Measurements from ENCODE around the gene SLC15A1. TPM values are rescaled to one million over a fixed set of nuclear protein-coding genes. Genes with fewer than 3 reads are reported as not detected.
A peak's percentile ranks its signal among the peaks of the same experiment; 100 is the strongest.
"Not testable (repeated sequence)": the region's sequence is repeated elsewhere in the genome, so short reads cannot be mapped to it uniquely, and the experiment has no call there.

SLC15A1 gene
- total RNA-seq, 1 experiment from 2014 or later = not detected

DNA sequence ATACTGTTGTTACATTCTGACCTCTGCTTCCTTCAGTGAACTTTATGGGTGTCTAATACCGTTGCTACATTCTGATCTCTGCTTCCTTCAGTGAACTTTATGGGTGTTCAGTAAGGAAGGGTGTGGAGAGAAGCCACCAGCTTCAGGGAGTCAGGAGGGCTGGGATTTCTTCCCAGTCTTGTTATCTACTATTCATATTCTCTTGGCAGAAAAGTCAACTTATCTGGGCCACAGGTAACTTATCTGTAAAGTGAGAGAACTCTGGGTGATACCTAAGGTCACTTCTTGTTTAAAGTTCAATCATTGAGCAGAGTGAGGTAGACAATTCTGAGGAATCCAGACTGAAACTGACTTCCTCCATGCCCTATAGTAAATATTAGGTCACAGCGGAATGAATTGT lies 104.3 kb downstream of the SLC15A1 start:
- Histone ChIP-seq H3K36me3 (peaks cover 17% of the 10 kb centered on the region), H3K4me1 (replicated peaks) (no peaks in the 10 kb centered on the region), H3K4me3 (no peak overlapping the region), H3K27ac (no peak overlapping the region), H3K27me3 (replicated peaks) (peaks cover 9% of the 10 kb centered on the region), H3K9me3 (replicated peaks) (no peaks in the 10 kb centered on the region)
- DNase-seq (ENCODE audit: low read depth in 1 of 2, low spot score in 2 of 2) = peak; percentile 30 to 47

DNA sequence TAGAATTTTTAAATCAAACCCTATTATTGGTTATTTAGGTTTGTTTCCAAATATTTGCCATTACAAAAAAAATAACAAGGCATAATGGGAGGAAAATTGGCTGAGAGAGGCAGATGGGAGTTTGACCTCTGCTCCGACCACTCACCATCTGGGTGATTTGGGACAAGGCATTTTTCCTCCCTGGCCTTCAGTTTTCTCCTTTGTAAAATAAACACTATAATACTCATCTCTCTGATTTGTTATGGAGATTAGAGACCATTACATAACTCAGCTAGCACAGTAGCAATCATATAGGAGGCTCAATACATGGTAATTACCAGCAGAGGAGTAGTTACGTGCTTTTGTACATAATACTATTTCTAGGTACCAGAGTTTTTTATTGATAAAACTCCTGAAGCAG lies 105.4 kb downstream of the SLC15A1 start:
- Histone ChIP-seq H3K36me3 (peaks cover 17% of the 10 kb centered on the region), H3K27ac (no peak overlapping the region), H3K27me3 (replicated peaks) (peaks cover 6% of the 10 kb centered on the region), H3K9me3 (replicated peaks) (no peaks in the 10 kb centered on the region), H3K4me3 (no peak overlapping the region), H3K4me1 (replicated peaks) (no peaks in the 10 kb centered on the region)
- DNase-seq (ENCODE audit: low read depth in 1 of 2, low spot score in 2 of 2) = peak in 1 of 2 experiments; percentile 40

DNA sequence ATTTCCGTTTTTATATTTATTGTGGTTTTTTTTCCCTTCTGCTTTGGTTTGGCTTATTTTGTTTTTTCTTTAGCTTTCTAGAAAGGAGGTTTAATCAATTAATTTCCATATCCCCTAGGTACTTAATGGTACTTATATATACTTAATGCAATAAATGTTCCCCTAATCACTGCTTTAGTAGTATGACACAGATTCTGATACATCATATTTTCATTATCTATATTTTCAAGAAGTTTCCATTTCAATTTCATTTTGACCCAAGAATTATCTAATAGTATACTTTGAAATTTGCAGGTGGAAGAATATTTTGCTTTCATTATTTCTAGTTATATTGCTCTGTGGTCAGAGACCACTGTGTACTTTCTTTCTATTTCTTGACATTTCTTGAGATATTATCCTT lies 109.0 kb downstream of the SLC15A1 start:
- Histone ChIP-seq H3K4me3 (no peak overlapping the region), H3K27ac (no peak overlapping the region), H3K9me3 (replicated peaks) (no peaks in the 10 kb centered on the region), H3K27me3 (replicated peaks) (peaks cover 7% of the 10 kb centered on the region), H3K4me1 (replicated peaks) (no peaks in the 10 kb centered on the region), H3K36me3 (peaks cover 15% of the 10 kb centered on the region)
- DNase-seq (ENCODE audit: low read depth in 1 of 2, low spot score in 2 of 2) = no peak

DNA sequence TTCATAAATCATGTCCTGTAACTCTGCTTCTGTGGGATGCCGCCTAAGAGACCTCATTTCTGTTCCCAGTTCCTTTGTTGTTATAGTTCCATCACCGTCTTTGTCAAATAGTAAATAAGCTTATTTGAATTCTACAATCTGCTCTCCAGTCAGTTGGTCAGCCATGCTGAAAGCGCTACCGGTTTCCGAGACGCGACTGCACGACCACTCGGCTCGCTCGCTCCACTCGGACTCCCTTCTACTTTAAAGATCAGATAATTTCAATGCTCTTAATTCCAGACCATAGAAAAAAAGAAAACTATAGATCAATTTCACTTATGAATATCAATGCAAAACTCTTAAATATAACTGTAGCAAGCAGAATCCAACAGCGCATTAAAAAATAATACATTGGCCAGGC lies 111.4 kb downstream of the SLC15A1 start:
- H3K27ac ChIP-seq = no peak overlapping the region
- H3K4me3 ChIP-seq = no peak overlapping the region
- no peaks in the 10 kb centered on the region for H3K9me3 ChIP-seq (replicated peaks)
- peaks cover 7% of the 10 kb centered on the region for H3K27me3 ChIP-seq (replicated peaks)
- H3K36me3 ChIP-seq = peaks cover 9% of the 10 kb centered on the region
- peak in 1 of 2 experiments; percentile 66 for DNase-seq (ENCODE audit: low read depth in 1 of 2, low spot score in 2 of 2)
- H3K4me1 ChIP-seq (replicated peaks) = no peaks in the 10 kb centered on the region

DNA sequence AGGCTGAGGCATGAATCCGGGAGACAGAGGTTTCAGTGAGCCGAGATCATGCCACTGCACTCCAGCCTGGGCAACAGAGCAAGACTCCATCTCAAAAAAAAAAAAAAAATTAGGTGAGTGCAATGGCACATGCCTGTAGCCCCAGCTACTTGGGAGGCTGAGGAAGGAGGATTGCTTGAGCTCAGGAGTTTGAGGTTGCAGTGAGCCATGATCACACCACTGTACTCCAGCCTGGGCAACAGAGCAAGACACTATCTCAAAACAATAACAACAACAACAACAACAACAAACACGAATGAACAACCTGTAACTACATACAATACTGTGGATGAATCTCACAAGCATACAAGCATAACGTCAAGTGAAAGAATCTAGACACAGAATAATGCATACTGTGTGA lies 112.7 kb downstream of the SLC15A1 start:
- not testable (repeated sequence) for H3K27ac ChIP-seq; H3K4me1 ChIP-seq (replicated peaks); H3K4me3 ChIP-seq; H3K27me3 ChIP-seq (replicated peaks); H3K9me3 ChIP-seq (replicated peaks); DNase-seq (ENCODE audit: low read depth in 1 of 2, low spot score in 2 of 2); H3K36me3 ChIP-seq

DNA sequence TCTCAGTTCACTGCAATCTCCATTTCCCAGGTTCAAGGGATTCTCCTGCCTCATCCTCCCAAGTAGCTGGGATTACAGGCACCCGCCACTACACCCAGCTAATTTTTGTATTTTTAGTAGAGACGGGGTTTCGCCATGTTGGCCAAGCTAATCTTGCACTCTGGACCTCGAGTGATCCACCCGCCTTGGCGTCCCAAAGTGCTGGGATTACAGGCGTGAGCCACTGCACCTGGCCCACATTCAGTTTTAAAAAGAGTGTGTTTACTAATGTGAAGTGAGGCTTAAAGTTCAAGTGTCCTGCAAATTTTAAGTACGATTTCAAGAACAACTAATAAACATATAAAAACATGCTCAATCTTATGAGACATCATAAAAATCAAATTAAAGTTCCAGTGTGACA lies 114.1 kb downstream of the SLC15A1 start:
- H3K36me3 ChIP-seq; H3K4me1 ChIP-seq (replicated peaks); H3K27ac ChIP-seq; H3K4me3 ChIP-seq; H3K9me3 ChIP-seq (replicated peaks); DNase-seq (ENCODE audit: low read depth in 1 of 2, low spot score in 2 of 2); H3K27me3 ChIP-seq (replicated peaks): not testable (repeated sequence)

Other genes with a start within 250 kb of the SLC15A1 start
- gene STK24, start 175.6 kb downstream of the SLC15A1 start, total RNA-seq (2014; rRNA removed; shearing (Covaris generic)) = 133 and 147 TPM in 2 replicates
- gene DOCK9, start 225.4 kb upstream of the SLC15A1 start, total RNA-seq (2014; rRNA removed; shearing (Covaris generic)) = 60.6 and 122 TPM in 2 replicates